Suprapubic skin (tissue), 4 donors: ENCODE measurements around the gene ANKMY1.

Source experiments
- CTCF ChIP-seq, 2 donors: fragments of 200-600 bp in 1 of 2; fragments of 450-650 bp in 1 of 2; sonication (generic) in 1 of 2; IDR thresholded peaks; one replicate each; pipeline ENCODE4 v1.5.1; 2016 to 2019; ENCODE audit warnings: antibody characterized with exemption in 2 of 2, mild to moderate bottlenecking in 1 of 2, moderate library complexity in 1 of 2
- EP300 ChIP-seq: sonication (generic); formaldehyde crosslinking; IDR thresholded peaks from one replicate; pipeline ENCODE4 v1.6.1; 2017; ENCODE audit warnings: antibody characterized with exemption
- POLR2A ChIP-seq, 2 donors: fragments of 450-650 bp; IDR thresholded peaks; one replicate each; pipeline ENCODE4 v1.6.1; 2017; ENCODE audit warnings: antibody characterized with exemption in 2 of 2, mild to moderate bottlenecking in 2 of 2, moderate library complexity in 2 of 2
- POLR2AphosphoS5 ChIP-seq, 3 donors: sonication (generic); formaldehyde crosslinking; IDR thresholded peaks; one replicate each; pipeline ENCODE4 v1.6.1; 2017; ENCODE audit warnings: antibody characterized with exemption in 3 of 3

- TF ChIP-seq CTCF (IDR thresholded peaks at IDR 0.05), result no peak
- no peak for TF ChIP-seq POLR2A (IDR thresholded peaks at IDR 0.05)
- TF ChIP-seq EP300, result no peak
- no peak for TF ChIP-seq POLR2AphosphoS5 (IDR thresholded peaks at IDR 0.05)
Measured at GRCh38 chr2:240481720-240482119, 76.1 kb downstream of the ANKMY1 start.
